KMS-11 (cell line): ENCODE data around the gene MALT1.
A peak's percentile ranks its signal among the peaks of the same experiment; 100 is the strongest.

Experiments used
- H2AFZ ChIP-seq: fragments of 200-600 bp; sonication (generic); 2 replicates; pipeline ENCODE4 v1.6.1; 2016; ENCODE audit warnings: antibody characterized with exemption, mixed run types, low read depth
- H3K27ac ChIP-seq: fragments of 200-600 bp; sonication (generic); 2 replicates; pipeline ENCODE4 v1.6.1; 2016; ENCODE audit warnings: mild to moderate bottlenecking, mixed run types
- H3K27me3 ChIP-seq: fragments of 200-600 bp; sonication (generic); 2 replicates; pipeline ENCODE4 v1.6.1; 2017; ENCODE audit warnings: mild to moderate bottlenecking, low read depth, mixed run types, moderate library complexity; ENCODE audit not compliant: insufficient read depth
- H3K36me3 ChIP-seq: fragments of 200-600 bp; sonication (generic); 2 replicates; pipeline ENCODE4 v1.6.1; 2017; ENCODE audit warnings: mild to moderate bottlenecking, mixed run types; ENCODE audit not compliant: insufficient read depth
- H3K4me1 ChIP-seq: fragments of 200-600 bp; sonication (generic); 2 replicates; pipeline ENCODE4 v1.6.1; 2016; ENCODE audit warnings: mild to moderate bottlenecking, low read depth, mixed run types; ENCODE audit not compliant: poor library complexity, severe bottlenecking
- H3K4me2 ChIP-seq: fragments of 200-600 bp; sonication (generic); 2 replicates; pipeline ENCODE4 v1.7.0; 2016; ENCODE audit warnings: mild to moderate bottlenecking, mixed run types
- H3K4me3 ChIP-seq: fragments of 200-600 bp; sonication (generic); IDR thresholded peaks from 2 replicates; pipeline ENCODE4 v1.6.1; 2017; ENCODE audit warnings: low read depth, low read length, mixed read lengths; ENCODE audit not compliant: insufficient read depth
- H3K79me2 ChIP-seq: fragments of 200-600 bp; sonication (generic); 2 replicates; pipeline ENCODE4 v1.6.1; 2016; ENCODE audit warnings: low read depth, mixed run types; ENCODE audit not compliant: insufficient read depth
- H3K9ac ChIP-seq: fragments of 200-600 bp; sonication (generic); 2 replicates; pipeline ENCODE4 v1.6.1; 2016; ENCODE audit warnings: mild to moderate bottlenecking, mixed run types
- H4K20me1 ChIP-seq: fragments of 200-600 bp; sonication (generic); 2 replicates; pipeline ENCODE4 v1.6.1; 2016; ENCODE audit warnings: mild to moderate bottlenecking, mixed run types; ENCODE audit not compliant: insufficient read depth
- TF ChIP-seq, protein P1 (sequence below): fragments of 200-600 bp; sonication (generic); conservative IDR thresholded peaks from 2 replicates; pipeline ENCODE4 v1.6.1; 2017; ENCODE audit warnings: low read depth, mild to moderate bottlenecking, antibody characterized with exemption, low read length, moderate library complexity, mixed read lengths

The MALT1 gene

GRCh38 chr18:58781627-58782194 is 110.4 kb downstream of the MALT1 start:
- Histone ChIP-seq H3K27me3 (no peaks in the 10 kb centered on the region), H3K4me1 (peaks cover 8% of the 10 kb centered on the region), H3K79me2 (no peaks in the 10 kb centered on the region), H3K36me3 (no peaks in the 10 kb centered on the region), H2AFZ (no peak overlapping the region), H3K27ac (no peak overlapping the region), H3K4me3 (no peak overlapping the region), H4K20me1 (no peaks in the 10 kb centered on the region), H3K9ac (no peak overlapping the region), H3K4me2 (no peak overlapping the region)
- TF ChIP-seq, protein P1, sequence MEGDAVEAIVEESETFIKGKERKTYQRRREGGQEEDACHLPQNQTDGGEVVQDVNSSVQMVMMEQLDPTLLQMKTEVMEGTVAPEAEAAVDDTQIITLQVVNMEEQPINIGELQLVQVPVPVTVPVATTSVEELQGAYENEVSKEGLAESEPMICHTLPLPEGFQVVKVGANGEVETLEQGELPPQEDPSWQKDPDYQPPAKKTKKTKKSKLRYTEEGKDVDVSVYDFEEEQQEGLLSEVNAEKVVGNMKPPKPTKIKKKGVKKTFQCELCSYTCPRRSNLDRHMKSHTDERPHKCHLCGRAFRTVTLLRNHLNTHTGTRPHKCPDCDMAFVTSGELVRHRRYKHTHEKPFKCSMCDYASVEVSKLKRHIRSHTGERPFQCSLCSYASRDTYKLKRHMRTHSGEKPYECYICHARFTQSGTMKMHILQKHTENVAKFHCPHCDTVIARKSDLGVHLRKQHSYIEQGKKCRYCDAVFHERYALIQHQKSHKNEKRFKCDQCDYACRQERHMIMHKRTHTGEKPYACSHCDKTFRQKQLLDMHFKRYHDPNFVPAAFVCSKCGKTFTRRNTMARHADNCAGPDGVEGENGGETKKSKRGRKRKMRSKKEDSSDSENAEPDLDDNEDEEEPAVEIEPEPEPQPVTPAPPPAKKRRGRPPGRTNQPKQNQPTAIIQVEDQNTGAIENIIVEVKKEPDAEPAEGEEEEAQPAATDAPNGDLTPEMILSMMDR = peak; percentile 99

DNA sequence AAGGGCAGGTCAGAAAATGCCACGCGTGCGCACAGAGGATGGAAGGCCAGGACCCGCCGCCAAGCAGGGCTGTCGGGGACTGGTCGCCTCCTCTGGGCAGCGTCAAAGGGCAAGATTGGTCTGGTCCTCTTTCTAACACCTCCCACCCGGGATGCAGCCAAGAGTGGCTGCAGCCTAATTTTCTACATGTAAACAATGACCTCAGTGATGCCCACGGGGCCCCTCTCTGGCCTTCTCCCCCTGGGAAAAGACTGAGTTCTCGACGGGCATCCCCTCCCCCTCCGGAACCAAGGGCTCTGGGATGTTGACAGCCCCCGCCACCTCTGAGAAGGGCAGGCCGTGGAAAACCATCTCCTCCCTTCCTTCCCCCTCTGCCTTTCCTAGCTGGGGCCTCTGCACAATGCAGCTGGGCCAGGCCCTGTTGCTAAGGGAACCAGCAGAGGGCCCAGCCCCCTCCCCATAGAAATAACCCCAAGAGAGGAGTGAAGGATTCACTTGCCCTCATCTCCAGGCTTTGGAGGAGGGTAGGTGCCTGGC is 113.4 kb downstream of the MALT1 start:
- H3K4me1 ChIP-seq = peaks cover 8% of the 10 kb centered on the region
- H3K27me3 ChIP-seq = no peaks in the 10 kb centered on the region
- no peak overlapping the region for H3K4me2 ChIP-seq
- H3K4me3 ChIP-seq = no peak overlapping the region
- TF ChIP-seq, protein P1 = no peak
- no peak overlapping the region for H2AFZ ChIP-seq
- H3K9ac ChIP-seq = no peak overlapping the region
- H3K36me3 ChIP-seq = no peaks in the 10 kb centered on the region
- H4K20me1 ChIP-seq = no peaks in the 10 kb centered on the region
- no peaks in the 10 kb centered on the region for H3K79me2 ChIP-seq
- H3K27ac ChIP-seq = no peak overlapping the region

GRCh38 chr18:58785171-58785805 is 114.0 kb downstream of the MALT1 start:
- H3K36me3 ChIP-seq = no peaks in the 10 kb centered on the region
- H3K4me2 ChIP-seq = no peak overlapping the region
- no peak overlapping the region for H3K4me3 ChIP-seq
- no peak overlapping the region for H2AFZ ChIP-seq
- H4K20me1 ChIP-seq = no peaks in the 10 kb centered on the region
- no peak overlapping the region for H3K27ac ChIP-seq
- H3K27me3 ChIP-seq = no peaks in the 10 kb centered on the region
- H3K4me1 ChIP-seq = peaks cover 8% of the 10 kb centered on the region
- H3K9ac ChIP-seq = no peak overlapping the region
- TF ChIP-seq, protein P1 = no peak
- no peaks in the 10 kb centered on the region for H3K79me2 ChIP-seq

GRCh38 chr18:58785870-58786269 is 114.6 kb downstream of the MALT1 start:
- Histone ChIP-seq H3K27ac (no peak overlapping the region), H3K9ac (no peak overlapping the region), H3K36me3 (no peaks in the 10 kb centered on the region), H3K4me2 (no peak overlapping the region), H4K20me1 (no peaks in the 10 kb centered on the region), H3K4me1 (peaks cover 8% of the 10 kb centered on the region), H2AFZ (no peak overlapping the region), H3K79me2 (no peaks in the 10 kb centered on the region), H3K27me3 (no peaks in the 10 kb centered on the region), H3K4me3 (no peak overlapping the region)
- TF ChIP-seq, protein P1 = no peak
